ENCODE measurements around the gene CA5A. TPM values are rescaled to one million over a fixed set of nuclear protein-coding genes. Genes with fewer than 3 reads are reported as not detected.

Gene CA5A
- total and polyA plus RNA-seq, 2 of the 13 experiments (the other 11 are each of a cell fraction or from before 2014, with no cell fraction given), result 66.8 to 106 TPM

DNA sequence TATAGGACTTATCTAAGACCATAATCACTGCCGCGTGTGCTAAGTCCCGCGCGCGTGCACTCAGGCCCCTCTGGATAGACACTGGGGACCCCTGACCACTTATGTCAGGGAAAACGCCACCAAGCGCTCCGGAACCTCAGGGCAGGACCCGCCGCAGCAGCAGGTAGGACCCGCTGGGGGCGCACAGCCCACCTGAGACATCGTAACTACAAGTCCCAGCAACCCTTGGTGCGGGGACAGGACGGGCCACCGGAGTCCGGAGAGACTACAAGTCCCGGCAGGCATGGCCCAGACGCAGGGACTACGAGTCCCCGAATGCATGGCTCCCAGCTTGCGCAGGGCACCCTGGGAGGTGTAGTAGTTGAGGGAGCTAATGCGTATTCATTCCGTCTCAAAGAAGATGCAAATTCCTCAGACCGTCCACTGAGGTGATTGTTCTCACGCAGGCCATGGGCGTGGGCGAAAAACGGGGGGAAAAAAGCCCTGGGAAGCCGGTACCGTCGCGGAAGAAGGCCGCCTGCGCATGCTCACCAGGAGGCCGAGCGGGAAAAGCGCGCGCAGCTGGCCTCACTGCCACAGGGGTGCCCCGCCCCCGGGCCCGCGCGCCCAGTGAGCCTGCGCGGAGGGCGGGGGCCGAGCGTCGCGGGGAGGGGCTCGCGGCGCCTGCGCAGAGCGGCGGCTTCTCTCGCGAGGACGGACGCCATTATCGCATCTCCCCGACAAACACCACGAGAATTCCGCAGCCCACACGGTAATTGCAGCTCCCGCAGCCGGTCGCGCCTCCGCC is 14.6 kb upstream of the CA5A start, which contains the start of gene BANP (continued):
- TF ChIP-seq SRY (CRISPR knock-in tag; IDR thresholded peaks at IDR 0.05), result no peak; the same call in 1 of the 2 replicates
- no peak for TF ChIP-seq ZNF570 (CRISPR knock-in tag; IDR thresholded peaks at IDR 0.05; ENCODE audit: borderline replicate concordance)
- TF ChIP-seq PRPF4 (IDR thresholded peaks at IDR 0.05; ENCODE audit: low read depth, low read length, poor library complexity, severe bottlenecking), result no peak
- TF ChIP-seq MEIS1 (CRISPR knock-in tag; IDR thresholded peaks at IDR 0.05; ENCODE audit: borderline replicate concordance), result peak; percentile 94
- TF ChIP-seq, protein P1, sequence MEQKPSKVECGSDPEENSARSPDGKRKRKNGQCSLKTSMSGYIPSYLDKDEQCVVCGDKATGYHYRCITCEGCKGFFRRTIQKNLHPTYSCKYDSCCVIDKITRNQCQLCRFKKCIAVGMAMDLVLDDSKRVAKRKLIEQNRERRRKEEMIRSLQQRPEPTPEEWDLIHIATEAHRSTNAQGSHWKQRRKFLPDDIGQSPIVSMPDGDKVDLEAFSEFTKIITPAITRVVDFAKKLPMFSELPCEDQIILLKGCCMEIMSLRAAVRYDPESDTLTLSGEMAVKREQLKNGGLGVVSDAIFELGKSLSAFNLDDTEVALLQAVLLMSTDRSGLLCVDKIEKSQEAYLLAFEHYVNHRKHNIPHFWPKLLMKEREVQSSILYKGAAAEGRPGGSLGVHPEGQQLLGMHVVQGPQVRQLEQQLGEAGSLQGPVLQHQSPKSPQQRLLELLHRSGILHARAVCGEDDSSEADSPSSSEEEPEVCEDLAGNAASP (CRISPR knock-in tag; IDR thresholded peaks at IDR 0.05; ENCODE audit: borderline replicate concordance), result peak; percentile 81
- peak; percentile 90 for TF ChIP-seq YEATS2 (CRISPR knock-in tag; IDR thresholded peaks at IDR 0.05; ENCODE audit: borderline replicate concordance)
- TF ChIP-seq NFE2 (CRISPR knock-in tag; IDR thresholded peaks at IDR 0.05), result no peak
- TF ChIP-seq KMT2A (CRISPR knock-in tag; IDR thresholded peaks at IDR 0.05), result peak; percentile 75
- no peak for TF ChIP-seq ZNF317 (CRISPR knock-in tag; IDR thresholded peaks at IDR 0.05)
- TF ChIP-seq TBP (CRISPR knock-in tag; IDR thresholded peaks at IDR 0.05), result peak; percentile 100
- TF ChIP-seq NFE2L2 (IDR thresholded peaks at IDR 0.05; ENCODE audit: low read length), result no peak
- TF ChIP-seq ZNF747 (CRISPR knock-in tag; IDR thresholded peaks at IDR 0.05; ENCODE audit: borderline replicate concordance), result peak; percentile 61
- peak; percentile 95 for TF ChIP-seq HOXA3 (CRISPR knock-in tag; IDR thresholded peaks at IDR 0.05)
- no peak for TF ChIP-seq HMGA1 (CRISPR knock-in tag; conservative IDR thresholded peaks at IDR 0.05)
- peak; percentile 83 for TF ChIP-seq PATZ1 (CRISPR knock-in tag; IDR thresholded peaks at IDR 0.05)
- peak; percentile 35; the same call in 1 of the 2 replicates for TF ChIP-seq ZNF441 (CRISPR knock-in tag; IDR thresholded peaks at IDR 0.05; ENCODE audit: borderline replicate concordance)
- TF ChIP-seq ATF2 (CRISPR knock-in tag; IDR thresholded peaks at IDR 0.05), result peak; percentile 90
- TF ChIP-seq ZBTB1 (CRISPR knock-in tag; IDR thresholded peaks at IDR 0.05; ENCODE audit: borderline replicate concordance), result 0 out of 2 replicates have a peak, but pooled peaks have one; percentile 72
- TF ChIP-seq SKI (IDR thresholded peaks at IDR 0.05; ENCODE audit: partially characterized antibody), result no peak
- peak; percentile 90; the same call in 1 of the 2 replicates for TF ChIP-seq KAT7 (CRISPR knock-in tag; IDR thresholded peaks at IDR 0.05; ENCODE audit: borderline replicate concordance)
- 0 out of 2 replicates have a peak, but pooled peaks have one; percentile 63 for TF ChIP-seq ZNF296 (CRISPR knock-in tag; conservative IDR thresholded peaks at IDR 0.05)
- no peak for TF ChIP-seq SCMH1 (CRISPR knock-in tag; IDR thresholded peaks at IDR 0.05; ENCODE audit: borderline replicate concordance)
- no peak for TF ChIP-seq SETDB1 (CRISPR knock-in tag; IDR thresholded peaks at IDR 0.05; ENCODE audit: borderline replicate concordance)
- TF ChIP-seq ZNF678 (CRISPR knock-in tag; IDR thresholded peaks at IDR 0.05), result peak; percentile 76; the same call in 1 of the 2 replicates
- no peak; the same call in 1 of the 2 replicates for TF ChIP-seq ZNF180 (CRISPR knock-in tag; IDR thresholded peaks at IDR 0.05; ENCODE audit: borderline replicate concordance, low read depth)
